ENCODE results near the gene PNKD.

Gene PNKD

GRCh38 chr2:218320704-218321336 lies 50.5 kb downstream of the PNKD start:
- no peak for DNase-seq

- peak; percentile 61 for DNase-seq
Measured at GRCh38 chr2:218322768-218323525, 52.6 kb downstream of the PNKD start.

GRCh38 chr2:218323526-218324472 lies 53.5 kb downstream of the PNKD start:
- peak; percentile 3 for DNase-seq

- no peak for DNase-seq
Measured at GRCh38 chr2:218325566-218326160, 55.3 kb downstream of the PNKD start.

- DNase-seq = no peak
Measured at GRCh38 chr2:218326315-218326714, 56.0 kb downstream of the PNKD start.

- no peak for DNase-seq
Measured at GRCh38 chr2:218327451-218328210, 57.3 kb downstream of the PNKD start.

- no peak for DNase-seq
Measured at GRCh38 chr2:218328294-218328693, 58.0 kb downstream of the PNKD start.

GRCh38 chr2:218329027-218329825 lies 58.9 kb downstream of the PNKD start:
- DNase-seq = no peak

GRCh38 chr2:218329826-218330593 lies 59.7 kb downstream of the PNKD start:
- no peak for DNase-seq

- no peak for DNase-seq
Measured at GRCh38 chr2:218331745-218332144, 61.4 kb downstream of the PNKD start.

GRCh38 chr2:218332288-218332687 lies 62.0 kb downstream of the PNKD start:
- no peak for DNase-seq

- no peak for DNase-seq
Measured at GRCh38 chr2:218332920-218333645, 62.8 kb downstream of the PNKD start.

GRCh38 chr2:218334531-218334930 lies 64.2 kb downstream of the PNKD start:
- DNase-seq = no peak

- no peak for DNase-seq
Measured at GRCh38 chr2:218340656-218341055, 70.3 kb downstream of the PNKD start.

GRCh38 chr2:218341381-218341780 lies 71.1 kb downstream of the PNKD start:
- DNase-seq = no peak

GRCh38 chr2:218342837-218343236 lies 72.5 kb downstream of the PNKD start:
- no peak for DNase-seq

- DNase-seq = no peak
Measured at GRCh38 chr2:218343591-218343990, 73.3 kb downstream of the PNKD start.

GRCh38 chr2:218344090-218344754 lies 73.9 kb downstream of the PNKD start:
- no peak for DNase-seq

GRCh38 chr2:218344755-218345417 lies 74.6 kb downstream of the PNKD start:
- no peak for DNase-seq

All from NCI-H2029 (cell line).